A673 (cell line): ENCODE measurements around the gene CAPN10. TPM values are rescaled to one million over a fixed set of nuclear protein-coding genes. Genes with fewer than 3 reads are reported as not detected.

ENCODE experiments used
- BruUV-seq: library from RNA; stranded (reverse); fragments of 400-500 nt; replicated peaks from 2 replicates; lab custom pipeline; 2021; lab: Mats Ljungman, UMichigan
- CTCF ChIA-PET: fragments of 300-600 bp; sonication (Branson Sonifier 250); formaldehyde crosslinking; loops from one replicate; lab custom pipeline; 2022; ENCODE audit warnings: antibody characterized with exemption; lab: Charles Lee
- POLR2A ChIA-PET: fragments of 300-600 bp; sonication (Branson Sonifier 250); formaldehyde crosslinking; loops from one replicate; lab custom pipeline; 2022; ENCODE audit warnings: antibody characterized with exemption; ENCODE audit not compliant: low non-redundant PET; lab: Charles Lee
- DNase-seq: peaks from one replicate; pipeline ENCODE4 v3.0.0-alpha.2; 2015; ENCODE audit warnings: low spot score
- H3K27ac ChIP-seq: fragments of 200-600 bp; sonication (generic); 2 replicates; pipeline ENCODE4 v1.5.1; 2016; ENCODE audit warnings: mixed run types, low read depth, mild to moderate bottlenecking, mixed read lengths, antibody characterized with exemption, low read length; ENCODE audit not compliant: poor library complexity, severe bottlenecking
- H3K27me3 ChIP-seq: fragments of 200-600 bp; sonication (generic); replicated peaks from 2 replicates; pipeline ENCODE4 v1.6.1; 2017; ENCODE audit warnings: mixed run types, low read depth, mild to moderate bottlenecking, mixed read lengths, antibody characterized with exemption, low read length; ENCODE audit not compliant: insufficient read depth, poor library complexity
- H3K36me3 ChIP-seq: fragments of 200-600 bp; sonication (generic); 2 replicates; pipeline ENCODE4 v1.6.1; 2016; ENCODE audit warnings: mixed run types, mild to moderate bottlenecking, mixed read lengths, antibody characterized with exemption, low read length; ENCODE audit not compliant: insufficient read depth, poor library complexity, severe bottlenecking
- H3K4me1 ChIP-seq: fragments of 200-600 bp; sonication (generic); 2 replicates; pipeline ENCODE4 v1.6.1; 2017; ENCODE audit warnings: mixed run types, mild to moderate bottlenecking, mixed read lengths, antibody characterized with exemption, low read length; ENCODE audit not compliant: insufficient read depth, poor library complexity, severe bottlenecking
- H3K4me3 ChIP-seq: fragments of 200-600 bp; sonication (generic); 2 replicates; pipeline ENCODE4 v1.5.1; 2016; ENCODE audit warnings: low read depth, mixed run types, mild to moderate bottlenecking, mixed read lengths, low read length; ENCODE audit not compliant: poor library complexity, severe bottlenecking
- H3K9me3 ChIP-seq: fragments of 200-600 bp; sonication (generic); 2 replicates; pipeline ENCODE4 v1.6.1; 2016; ENCODE audit warnings: mixed run types, low read depth, mild to moderate bottlenecking, mixed read lengths, antibody characterized with exemption, low read length; ENCODE audit not compliant: poor library complexity, severe bottlenecking
- CTCF ChIP-seq: fragments of 300-800, 200-600 bp; sonication (generic); conservative IDR thresholded peaks from 2 replicates; pipeline ENCODE4 v1.5.1; 2017; ENCODE audit warnings: low read depth, mild to moderate bottlenecking, antibody characterized with exemption, low read length, moderate library complexity, mixed read lengths
- EZH2 ChIP-seq: fragments of 200-600 bp; sonication (generic); IDR thresholded peaks from 2 replicates; pipeline ENCODE4 v1.6.1; 2017; ENCODE audit warnings: borderline replicate concordance, low read depth, mild to moderate bottlenecking, mixed read lengths, antibody characterized with exemption, low read length; ENCODE audit not compliant: poor library complexity, severe bottlenecking
- intact Hi-C: fragments of 100-400 bp; cut with micrococcal nuclease; formaldehyde crosslinking; loops from one replicate; pipeline ENCODE4 v1.10.0; 2022; ENCODE audit not compliant: unreplicated experiment
- total RNA-seq: library from RNA; stranded (reverse); gene quantifications from 2 replicates; pipeline ENCODE4 v1.2.3, GENCODE V29; 2021

CAPN10 gene
- total RNA-seq, 1 experiment from 2014 or later: 43.5 TPM

- intact Hi-C loops: no loop called here
- peaks cover under 1% of the 10 kb centered on the region for H3K36me3 ChIP-seq
- H3K4me1 ChIP-seq: peaks cover 12% of the 10 kb centered on the region
- no peaks in the 10 kb centered on the region for H3K9me3 ChIP-seq
- no peak for DNase-seq
- no peaks in the 10 kb centered on the region for H3K27me3 ChIP-seq
- BruUV-seq: no TSS peak
- POLR2A ChIA-PET: no interaction called here
- no peak for TF ChIP-seq CTCF
- no peak for TF ChIP-seq EZH2
- H3K4me3 ChIP-seq: peak overlapping the region; percentile 55
- CTCF ChIA-PET: interaction anchor here (0.5 to 0.6 kb wide), 2 partner anchors 267 to 535 kb away, joined by 3 to 6 read pairs; no protein-coding TSS in a partner anchor
- H3K27ac ChIP-seq: no peak overlapping the region
Observed at GRCh38 chr2:240558236-240558761, 28.2 kb upstream of the CAPN10 start.

- TF ChIP-seq EZH2: no peak
- TF ChIP-seq CTCF: no peak
- CTCF ChIA-PET: no interaction called here
Observed at GRCh38 chr2:240559286-240559685, 27.2 kb upstream of the CAPN10 start.

GRCh38 chr2:240560084-240560479 lies 26.5 kb upstream of the CAPN10 start, which contains the start of gene DUSP28:
TSS of gene DUSP28 (plus strand) at chr2:240560357. CDS start at chr2:240560685, 328 bp downstream.
- peaks cover 12% of the 10 kb centered on the region for H3K4me1 ChIP-seq
- H3K36me3 ChIP-seq: no peaks in the 10 kb centered on the region
- TF ChIP-seq CTCF: no peak
- TF ChIP-seq EZH2: no peak
- H3K9me3 ChIP-seq: no peaks in the 10 kb centered on the region
- peak within 1 kb of the TSS; percentile 87 for H3K4me3 ChIP-seq
- H3K27ac ChIP-seq: peak within 1 kb of the TSS; percentile 98
- intact Hi-C loops: no loop called here
- CTCF ChIA-PET: no interaction called here
- POLR2A ChIA-PET: no interaction called here
- BruUV-seq: no TSS peak
- DNase-seq: peak; percentile 92
- H3K27me3 ChIP-seq: no peaks in the 10 kb centered on the region

More at GRCh38 chr2:240559286-240559685, 27.2 kb upstream of the CAPN10 start:
- no peak for DNase-seq
- H3K36me3 ChIP-seq: no peaks in the 10 kb centered on the region
- POLR2A ChIA-PET: no interaction called here
- peaks cover 12% of the 10 kb centered on the region for H3K4me1 ChIP-seq
- intact Hi-C loops: no loop called here
- H3K4me3 ChIP-seq: no peak overlapping the region
- no peak overlapping the region for H3K27ac ChIP-seq
- H3K27me3 ChIP-seq: no peaks in the 10 kb centered on the region
- H3K9me3 ChIP-seq: no peaks in the 10 kb centered on the region
- BruUV-seq: no TSS peak
